ENCODE results near the gene CACNA2D3.

DNA sequence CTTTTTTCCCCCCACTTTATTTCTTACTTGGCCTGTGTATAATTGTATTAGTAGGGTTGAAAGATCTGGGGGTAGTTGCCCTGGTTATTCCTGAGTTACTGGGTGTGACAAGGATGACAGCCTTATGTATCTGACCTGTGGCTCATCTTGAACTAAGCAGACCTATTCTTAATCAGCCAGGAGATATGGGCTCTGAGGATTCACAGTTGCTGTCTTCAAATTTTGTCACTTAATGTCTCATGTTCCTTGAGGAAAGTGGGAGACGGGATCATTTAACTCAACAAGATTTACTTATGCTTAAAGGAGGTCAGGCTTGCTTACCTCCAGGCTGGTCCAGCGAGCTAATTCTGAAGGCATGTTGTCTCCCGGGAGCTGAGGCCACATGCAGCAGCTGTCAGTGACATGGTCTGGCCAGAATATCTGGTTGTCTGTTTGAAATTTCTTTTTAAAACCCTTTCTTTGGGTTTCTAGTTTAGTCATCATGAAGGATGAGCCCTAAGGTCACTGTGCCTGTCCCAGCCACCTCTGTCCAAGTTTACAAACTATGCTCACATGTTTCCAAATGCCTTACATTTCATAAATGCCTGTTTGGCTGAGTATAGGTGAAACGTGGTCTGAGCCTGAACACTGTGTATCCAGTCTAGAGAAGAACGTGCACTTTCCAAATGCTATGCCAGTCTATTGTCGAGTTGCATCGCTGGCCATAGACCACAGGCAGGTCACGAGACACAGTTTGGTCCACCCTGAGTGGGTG, 778.7 kb downstream of the CACNA2D3 start:
- TF ChIP-seq, protein P1, sequence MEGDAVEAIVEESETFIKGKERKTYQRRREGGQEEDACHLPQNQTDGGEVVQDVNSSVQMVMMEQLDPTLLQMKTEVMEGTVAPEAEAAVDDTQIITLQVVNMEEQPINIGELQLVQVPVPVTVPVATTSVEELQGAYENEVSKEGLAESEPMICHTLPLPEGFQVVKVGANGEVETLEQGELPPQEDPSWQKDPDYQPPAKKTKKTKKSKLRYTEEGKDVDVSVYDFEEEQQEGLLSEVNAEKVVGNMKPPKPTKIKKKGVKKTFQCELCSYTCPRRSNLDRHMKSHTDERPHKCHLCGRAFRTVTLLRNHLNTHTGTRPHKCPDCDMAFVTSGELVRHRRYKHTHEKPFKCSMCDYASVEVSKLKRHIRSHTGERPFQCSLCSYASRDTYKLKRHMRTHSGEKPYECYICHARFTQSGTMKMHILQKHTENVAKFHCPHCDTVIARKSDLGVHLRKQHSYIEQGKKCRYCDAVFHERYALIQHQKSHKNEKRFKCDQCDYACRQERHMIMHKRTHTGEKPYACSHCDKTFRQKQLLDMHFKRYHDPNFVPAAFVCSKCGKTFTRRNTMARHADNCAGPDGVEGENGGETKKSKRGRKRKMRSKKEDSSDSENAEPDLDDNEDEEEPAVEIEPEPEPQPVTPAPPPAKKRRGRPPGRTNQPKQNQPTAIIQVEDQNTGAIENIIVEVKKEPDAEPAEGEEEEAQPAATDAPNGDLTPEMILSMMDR (IDR thresholded peaks at IDR 0.05) = no peak
- TF ChIP-seq POLR2A (IDR thresholded peaks at IDR 0.05) = no peak

Data from lower leg skin (tissue), 3 donors.